Cardiac fibroblast (primary cell): ENCODE results near the gene RHOG.
"Not testable (repeated sequence)": the region's sequence is repeated elsewhere in the genome, so short reads cannot be mapped to it uniquely, and the experiment has no call there.

Experiments used
- DNase-seq, 2 donors: peaks; one replicate each; pipeline versions ENCODE4 v3.0.0 to v3.0.0-alpha.2; 2010; ENCODE audit warnings: low read depth in 2 of 2
- H3K4me3 ChIP-seq, 2 donors: replicated peaks in 1 of 2; 1 replicate in 1 of 2; 2 replicates in 1 of 2; pipeline ENCODE4 v1.5.1; 2011; ENCODE audit warnings: low read depth in 2 of 2, low read length in 2 of 2, mild to moderate bottlenecking in 2 of 2, moderate library complexity in 1 of 2
- TF ChIP-seq, protein P1 (sequence below): IDR thresholded peaks from one replicate; pipeline ENCODE4 v1.5.1; 2011; ENCODE audit warnings: low read depth, mild to moderate bottlenecking, low read length, inconsistent platforms

Gene RHOG

DNA sequence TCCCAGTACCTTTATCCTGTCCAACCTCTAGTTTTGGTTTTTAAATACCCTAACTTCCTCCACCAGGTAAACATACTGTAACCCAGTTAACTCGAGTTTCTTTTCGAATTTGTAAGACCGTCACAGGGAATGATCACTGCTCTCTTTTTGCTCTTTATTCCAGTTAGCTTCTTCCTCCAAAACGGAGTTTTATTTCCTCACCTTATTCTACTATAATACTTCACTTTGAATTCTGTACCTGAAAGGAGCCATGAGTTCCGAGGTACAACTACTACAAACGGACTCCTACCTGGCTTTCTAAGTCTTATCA is 44.8 kb downstream of the RHOG start:
- no peak for DNase-seq
- peak overlapping the region; percentile 76 to 91 for H3K4me3 ChIP-seq
- TF ChIP-seq, protein P1, sequence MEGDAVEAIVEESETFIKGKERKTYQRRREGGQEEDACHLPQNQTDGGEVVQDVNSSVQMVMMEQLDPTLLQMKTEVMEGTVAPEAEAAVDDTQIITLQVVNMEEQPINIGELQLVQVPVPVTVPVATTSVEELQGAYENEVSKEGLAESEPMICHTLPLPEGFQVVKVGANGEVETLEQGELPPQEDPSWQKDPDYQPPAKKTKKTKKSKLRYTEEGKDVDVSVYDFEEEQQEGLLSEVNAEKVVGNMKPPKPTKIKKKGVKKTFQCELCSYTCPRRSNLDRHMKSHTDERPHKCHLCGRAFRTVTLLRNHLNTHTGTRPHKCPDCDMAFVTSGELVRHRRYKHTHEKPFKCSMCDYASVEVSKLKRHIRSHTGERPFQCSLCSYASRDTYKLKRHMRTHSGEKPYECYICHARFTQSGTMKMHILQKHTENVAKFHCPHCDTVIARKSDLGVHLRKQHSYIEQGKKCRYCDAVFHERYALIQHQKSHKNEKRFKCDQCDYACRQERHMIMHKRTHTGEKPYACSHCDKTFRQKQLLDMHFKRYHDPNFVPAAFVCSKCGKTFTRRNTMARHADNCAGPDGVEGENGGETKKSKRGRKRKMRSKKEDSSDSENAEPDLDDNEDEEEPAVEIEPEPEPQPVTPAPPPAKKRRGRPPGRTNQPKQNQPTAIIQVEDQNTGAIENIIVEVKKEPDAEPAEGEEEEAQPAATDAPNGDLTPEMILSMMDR: no peak

DNA sequence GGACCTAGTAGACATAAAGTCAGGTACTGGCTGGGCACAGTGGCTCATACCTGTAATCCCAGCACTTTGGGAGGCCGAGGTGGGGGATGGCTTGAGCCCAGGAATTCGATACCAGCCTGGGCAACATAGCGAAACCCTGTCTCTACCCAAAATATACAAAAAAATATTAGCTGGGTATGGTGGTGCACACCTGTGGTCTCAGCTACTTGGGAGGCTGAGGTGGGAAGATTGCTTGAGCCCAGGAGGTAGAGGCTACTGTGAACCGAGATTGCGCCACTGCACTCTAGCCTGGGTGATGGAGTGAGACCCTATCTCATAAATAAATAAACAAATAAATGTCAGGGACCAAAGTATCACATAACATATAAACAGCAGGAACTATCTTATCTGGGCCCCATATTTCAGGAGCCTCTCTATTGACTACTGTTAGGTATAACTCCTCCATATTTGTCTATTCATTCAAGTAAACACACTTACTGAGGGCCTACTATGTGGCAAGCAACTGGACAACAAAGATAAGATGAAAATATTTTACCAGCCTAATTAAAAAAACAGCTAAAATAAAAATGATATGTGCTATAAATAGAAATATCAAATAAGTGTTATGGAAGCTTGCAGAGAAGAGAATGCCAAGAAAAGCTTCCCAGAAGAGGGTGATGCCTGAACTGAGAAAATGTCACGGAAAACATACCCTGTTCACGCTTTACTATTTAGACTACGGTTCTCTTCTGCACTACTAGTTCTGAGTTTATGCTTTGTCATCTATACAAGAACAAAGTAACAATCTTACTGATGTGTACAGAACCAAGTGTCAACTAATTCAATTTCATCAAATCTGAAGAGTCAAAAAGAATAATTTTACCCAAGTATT is 45.4 kb downstream of the RHOG start:
- H3K4me3 ChIP-seq: peak overlapping the region in 1 of 2 donors; percentile 76
- no peak for DNase-seq
- TF ChIP-seq, protein P1: no peak

DNA sequence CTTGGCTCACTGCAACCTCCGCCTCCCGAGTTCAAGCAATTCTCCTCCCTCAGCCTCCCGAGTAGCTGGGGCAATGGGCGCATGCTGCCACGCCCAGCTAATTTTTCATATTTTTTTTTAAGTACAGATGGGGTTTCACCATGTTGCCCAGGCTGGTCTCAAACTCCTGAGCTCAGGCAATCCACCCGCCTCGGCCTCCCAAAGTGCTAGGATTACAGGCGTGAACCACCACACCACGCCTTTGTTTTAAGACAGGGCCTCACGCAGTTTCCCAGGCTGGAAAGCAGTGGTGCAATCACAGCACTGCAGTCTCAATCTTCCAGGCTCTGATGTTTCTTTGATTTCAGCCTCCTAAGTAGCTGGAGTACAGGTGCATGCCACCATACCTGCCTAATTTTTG is 46.4 kb downstream of the RHOG start:
- DNase-seq, H3K4me3 ChIP-seq: not testable (repeated sequence)

DNA sequence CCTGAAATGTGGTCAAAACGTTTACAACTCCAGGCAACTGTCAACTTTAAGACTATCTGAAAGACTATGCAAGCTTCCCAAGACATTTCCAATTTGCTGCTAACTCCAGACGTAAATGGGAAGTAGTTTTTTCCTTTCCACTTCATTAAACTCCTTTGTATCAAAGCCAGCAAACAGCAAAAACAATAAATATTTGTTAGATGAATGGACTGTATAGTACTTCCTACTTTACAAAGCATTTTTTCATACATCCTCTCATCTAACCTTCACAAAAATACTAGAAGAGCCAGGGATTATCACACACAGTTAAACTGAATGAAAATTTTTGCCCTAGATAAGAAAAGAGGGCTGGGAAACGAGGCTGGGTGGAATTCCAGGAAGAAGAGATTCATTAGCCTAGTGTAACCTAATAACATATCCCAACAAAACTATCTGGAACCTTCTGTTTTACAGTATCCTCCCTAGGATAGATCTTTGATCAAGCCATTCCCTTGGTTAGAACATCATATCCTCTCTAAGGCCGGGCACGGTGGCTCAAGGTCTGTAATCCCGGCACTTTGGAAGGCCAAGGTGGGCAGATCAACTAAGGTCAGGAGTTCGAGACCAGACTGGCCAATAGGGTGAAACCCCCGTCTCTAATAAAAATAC is 53.9 kb downstream of the RHOG start:
- TF ChIP-seq, protein P1: no peak
- H3K4me3 ChIP-seq: no peak overlapping the region
- peak; percentile 30 to 31 for DNase-seq

DNA sequence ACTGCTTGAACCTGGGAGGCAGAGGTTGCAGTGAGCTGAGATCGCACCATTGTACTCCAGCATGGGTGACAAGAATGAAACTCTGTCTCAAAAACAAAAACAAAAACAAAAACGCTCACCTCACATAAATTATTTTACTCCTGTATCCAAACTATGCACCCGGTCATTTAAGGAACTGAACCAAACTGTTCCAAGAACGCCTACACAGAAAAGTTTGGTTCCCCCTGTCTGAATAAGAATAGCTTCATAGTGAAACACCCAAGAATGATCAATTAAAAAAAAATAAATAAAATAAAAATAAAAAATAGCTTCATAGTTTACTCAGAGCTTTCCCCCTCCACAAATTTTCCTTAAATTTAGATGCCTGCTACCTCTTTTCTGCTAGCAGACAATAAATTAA is 57.1 kb downstream of the RHOG start:
- no peak for DNase-seq
- TF ChIP-seq, protein P1: no peak
- H3K4me3 ChIP-seq: no peak overlapping the region

DNA sequence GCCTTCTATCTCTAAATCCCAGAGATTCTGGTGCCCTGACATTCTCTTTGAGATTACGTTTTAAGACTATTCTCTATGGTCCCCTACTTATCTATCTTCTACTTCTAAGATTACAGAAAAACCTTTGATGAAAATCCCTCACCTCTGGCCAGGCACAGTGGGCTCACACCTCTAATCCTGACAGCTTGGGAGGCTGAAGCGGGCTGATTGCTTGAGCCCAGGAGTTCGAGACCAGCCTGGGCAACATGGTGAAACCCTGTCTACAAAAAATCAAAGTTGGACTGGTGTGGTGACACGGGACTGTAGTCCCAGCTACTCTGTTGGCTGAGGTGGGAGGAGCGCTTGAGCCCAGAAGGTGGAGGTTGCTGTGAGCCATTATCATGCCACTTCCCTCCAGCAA is 57.8 kb downstream of the RHOG start:
- no peak for DNase-seq
- TF ChIP-seq, protein P1: no peak
- H3K4me3 ChIP-seq: no peak overlapping the region

DNA sequence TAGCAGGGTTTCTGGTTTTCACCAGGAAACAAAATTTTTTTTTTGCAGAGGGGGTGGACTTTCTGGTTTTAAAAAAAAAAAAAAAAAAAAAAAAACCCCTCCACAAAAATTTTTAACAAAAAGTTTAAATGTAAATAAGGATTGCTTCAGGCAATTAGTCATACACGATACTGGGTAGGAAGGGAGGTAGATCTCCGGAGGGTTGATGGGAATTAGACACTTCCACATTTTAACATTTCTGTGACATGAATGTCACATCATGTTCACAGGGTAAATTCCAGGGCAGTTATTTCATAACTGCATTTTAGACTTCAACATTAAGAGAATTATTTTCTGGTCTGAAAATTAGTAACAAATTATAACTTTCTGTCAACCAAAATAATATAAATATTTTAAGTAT is 59.3 kb downstream of the RHOG start:
- DNase-seq: peak; percentile 13 to 66
- no peak overlapping the region for H3K4me3 ChIP-seq
- TF ChIP-seq, protein P1: no peak
